HG03565 (cell line): ENCODE measurements around the gene CLPTM1L.
"Not testable (repeated sequence)": the region's sequence is repeated elsewhere in the genome, so short reads cannot be mapped to it uniquely, and the experiment has no call there.

Experiments used
- ATAC-seq: cut with Tn5 transposase; IDR thresholded peaks from one replicate; pipeline ENCODE4 v1.9.1; 2021; ENCODE audit warnings: mild to moderate bottlenecking, moderate library complexity; ENCODE audit not compliant: unreplicated experiment

Gene CLPTM1L

DNA sequence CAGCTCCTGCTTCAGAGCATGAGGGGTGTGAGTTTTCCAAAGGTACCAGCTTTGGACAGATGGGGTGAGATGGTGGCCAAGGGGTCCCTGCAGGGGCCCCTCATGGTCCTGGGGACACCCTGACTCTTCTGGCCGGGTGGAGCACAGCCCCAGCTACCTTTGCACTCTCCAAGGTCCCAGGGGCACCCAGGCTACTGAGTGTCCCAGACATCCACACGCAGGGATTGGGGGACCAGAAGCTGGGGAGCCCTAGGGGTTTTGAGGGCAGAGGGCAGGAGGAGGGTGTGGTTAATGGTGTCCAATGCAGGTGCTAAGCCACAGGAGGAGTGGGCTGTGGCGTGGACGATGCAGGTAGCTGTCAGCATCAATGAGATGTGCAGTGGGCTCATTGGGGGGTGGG lies 16.0 kb upstream of the CLPTM1L start:
- ATAC-seq, result no peak

DNA sequence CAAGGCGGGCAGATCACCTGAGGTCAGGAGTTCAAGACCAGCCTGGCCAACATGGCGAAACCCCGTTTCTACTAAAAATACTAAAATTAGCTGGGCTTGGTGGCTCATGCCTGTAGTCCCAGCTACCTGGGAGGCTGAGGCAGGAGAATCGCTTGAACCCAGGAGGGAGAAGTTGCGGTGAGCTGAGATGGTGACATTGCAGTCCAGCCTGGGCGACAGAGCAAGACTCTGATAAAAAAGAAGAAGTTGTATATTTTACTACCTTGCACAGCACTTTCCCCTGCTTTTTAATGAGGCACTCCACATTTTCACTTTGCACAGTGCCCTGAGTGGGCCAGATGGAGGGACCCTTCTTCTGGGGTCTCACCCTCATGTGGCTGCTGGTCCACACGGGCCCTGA lies 15.5 kb upstream of the CLPTM1L start:
- ATAC-seq, result not testable (repeated sequence)

DNA sequence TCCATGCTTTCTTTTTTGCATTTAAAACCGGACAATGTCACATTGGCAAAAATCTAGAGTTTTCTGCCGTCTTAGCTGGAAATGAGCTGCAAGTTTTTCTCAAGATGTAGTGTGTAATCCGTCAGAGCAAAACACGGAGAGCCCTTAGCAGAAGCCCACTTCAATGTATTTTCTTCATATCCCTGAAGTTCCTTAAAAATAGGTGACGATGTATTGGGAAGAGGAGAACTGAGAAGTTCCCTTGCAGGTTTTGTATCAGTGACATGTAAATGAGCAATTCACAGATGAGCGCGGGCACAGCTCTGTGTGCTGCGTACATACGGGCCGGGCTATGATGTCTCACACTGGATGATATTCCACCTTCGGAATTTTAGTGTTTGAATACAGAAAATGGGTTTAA lies 14.8 kb upstream of the CLPTM1L start:
- ATAC-seq, result no peak

GRCh38 chr5:1359031-1359645 lies 14.2 kb upstream of the CLPTM1L start:
- ATAC-seq, result no peak

GRCh38 chr5:1358726-1359025 lies 13.8 kb upstream of the CLPTM1L start:
- ATAC-seq, result no peak

- ATAC-seq, result no peak
Measured at GRCh38 chr5:1357946-1358725, 13.2 kb upstream of the CLPTM1L start.

DNA sequence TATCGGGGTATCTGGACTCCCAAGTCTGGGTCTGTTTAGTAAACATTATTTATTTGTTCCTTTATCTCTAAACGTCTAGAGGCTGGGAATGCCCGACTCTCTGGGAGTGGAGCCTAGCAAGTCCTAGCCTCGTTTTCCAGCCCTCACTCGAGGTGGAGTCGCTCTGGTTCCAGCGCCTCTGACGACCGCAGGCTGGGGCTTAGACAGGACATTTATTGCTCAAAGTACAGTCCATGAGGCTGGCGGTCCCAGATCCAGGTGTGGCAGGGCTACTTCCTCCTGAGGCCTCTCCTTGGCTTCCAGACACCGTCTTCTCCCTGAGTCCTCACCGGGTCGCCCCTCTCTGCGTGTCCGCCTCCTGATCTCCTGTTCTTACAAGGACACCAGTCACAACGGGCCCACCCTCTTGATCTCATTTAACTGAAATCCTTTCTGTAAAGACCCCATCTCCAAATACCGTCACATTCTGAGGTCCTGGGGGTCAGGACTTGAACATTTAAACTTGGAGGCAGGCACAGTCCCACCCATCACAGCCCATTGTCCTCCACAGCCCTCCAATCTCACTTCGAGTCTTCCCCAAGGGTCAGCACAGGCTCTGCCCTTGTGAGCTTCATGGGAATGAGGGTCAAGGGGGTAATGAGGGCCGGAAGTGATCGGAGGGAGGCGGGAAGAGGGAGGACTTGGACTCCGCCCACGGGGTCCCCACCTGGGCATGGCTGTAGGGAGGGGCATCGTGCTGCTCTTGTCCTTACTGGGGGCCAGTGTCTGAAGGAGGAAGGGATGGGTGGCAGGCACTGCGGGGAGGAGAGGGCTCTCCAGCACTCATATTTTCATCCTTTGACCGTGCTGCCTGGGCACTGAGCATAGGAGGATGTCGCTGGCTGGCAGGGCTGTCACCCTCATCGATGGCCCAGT lies 12.2 kb upstream of the CLPTM1L start:
- ATAC-seq, result no peak

GRCh38 chr5:1354576-1354975 lies 9.7 kb upstream of the CLPTM1L start:
- no peak for ATAC-seq

GRCh38 chr5:1352231-1353219 lies 7.6 kb upstream of the CLPTM1L start:
- ATAC-seq, result no peak

DNA sequence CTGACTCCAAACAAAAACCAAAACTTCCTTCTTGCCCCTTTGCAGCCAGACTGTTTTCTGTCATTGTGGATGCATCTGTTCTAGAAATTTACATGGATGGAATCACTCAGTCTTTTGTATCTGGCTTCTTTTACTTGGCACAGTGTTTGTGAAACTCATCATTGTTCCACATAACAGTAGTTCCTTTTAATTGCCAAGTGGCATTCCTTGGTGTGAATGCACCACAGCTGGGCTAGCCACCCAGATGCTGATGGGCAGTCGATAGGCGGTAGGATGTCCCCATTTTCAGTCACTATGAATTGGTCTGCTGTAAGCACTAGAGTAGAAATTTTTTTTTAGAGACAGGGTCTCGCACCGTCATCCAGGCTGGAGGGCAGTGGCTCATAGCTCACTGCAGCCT lies 6.3 kb upstream of the CLPTM1L start:
- no peak for ATAC-seq

GRCh38 chr5:1349246-1349645 lies 4.3 kb upstream of the CLPTM1L start:
- no peak for ATAC-seq

DNA sequence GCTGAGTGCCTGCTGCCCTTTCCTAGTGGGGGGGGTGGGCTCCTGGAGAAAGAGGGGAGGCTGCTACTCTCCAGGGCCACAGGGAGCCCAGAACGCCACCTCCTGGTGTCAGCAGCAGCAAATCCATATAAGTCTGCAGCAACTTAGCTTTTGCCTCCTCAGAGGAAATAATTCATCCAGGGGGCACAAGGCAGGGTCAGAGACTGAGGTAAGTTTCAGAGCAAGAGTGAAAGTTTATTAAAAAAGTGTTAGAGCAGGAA lies 4.0 kb upstream of the CLPTM1L start:
- no peak for ATAC-seq

DNA sequence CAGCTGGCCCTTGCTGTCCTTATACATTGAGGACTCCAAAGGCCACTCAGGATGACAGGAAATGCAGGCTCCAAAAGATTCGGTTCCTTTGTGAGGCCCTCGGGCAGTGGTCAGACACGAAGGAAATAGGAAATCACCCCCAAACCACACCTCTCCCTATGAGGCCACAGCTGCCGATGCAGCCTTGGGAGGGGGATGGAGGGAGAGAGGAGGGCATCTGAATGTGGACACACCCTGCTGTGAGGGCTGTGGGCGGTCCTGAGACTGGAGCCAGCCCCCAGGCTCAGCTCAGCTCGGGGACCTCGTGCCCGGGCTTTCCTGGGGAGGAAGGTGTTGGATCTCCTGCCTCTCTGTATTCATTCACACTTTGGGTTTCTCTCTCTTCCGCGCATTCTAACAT lies 2.7 kb upstream of the CLPTM1L start:
- no peak for ATAC-seq

DNA sequence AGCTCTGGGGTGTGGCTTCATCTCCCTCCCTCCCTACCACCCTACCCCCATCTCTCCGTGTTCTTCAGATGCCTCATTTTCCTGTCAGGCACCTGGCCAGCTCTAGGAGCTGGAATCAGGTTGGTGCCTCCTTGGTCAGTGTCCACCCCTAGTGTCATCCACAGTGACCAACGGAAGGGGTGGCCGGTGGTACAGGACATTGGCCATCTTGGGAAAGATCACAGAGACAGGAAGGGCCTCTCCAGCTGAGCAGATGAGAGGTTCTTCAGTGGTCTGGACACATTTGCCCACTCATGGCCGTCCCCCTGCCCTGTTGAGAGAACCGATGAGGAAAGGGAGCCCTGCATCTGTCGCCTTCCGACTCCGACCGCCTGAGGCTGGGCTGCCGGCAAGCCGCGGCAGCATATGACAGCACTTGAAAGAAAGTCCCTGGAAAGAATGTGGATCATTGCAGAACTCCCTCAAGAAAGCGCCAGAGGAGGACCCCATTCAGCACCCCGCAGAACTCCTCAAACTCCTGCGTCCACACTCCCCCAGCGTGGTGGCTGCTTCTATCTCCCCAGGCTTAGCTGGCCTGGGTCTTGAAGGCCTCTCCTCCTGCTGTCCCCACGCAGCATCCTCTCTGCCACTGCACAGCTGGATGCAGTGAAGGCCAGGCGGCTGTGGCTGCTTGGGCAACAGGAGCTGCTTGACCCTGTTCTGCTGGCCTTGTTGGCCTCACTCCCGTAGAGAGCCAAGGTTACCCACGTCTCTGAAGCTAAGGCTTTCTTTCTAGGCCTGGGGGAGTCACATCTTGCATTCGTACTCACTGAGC lies 1.9 kb upstream of the CLPTM1L start:
- ATAC-seq, result no peak

GRCh38 chr5:1345876-1346626 lies 1.2 kb upstream of the CLPTM1L start:
- no peak for ATAC-seq

- peak; percentile 4 for ATAC-seq
Measured at GRCh38 chr5:1343931-1344901, 683 bp downstream of the CLPTM1L start.

DNA sequence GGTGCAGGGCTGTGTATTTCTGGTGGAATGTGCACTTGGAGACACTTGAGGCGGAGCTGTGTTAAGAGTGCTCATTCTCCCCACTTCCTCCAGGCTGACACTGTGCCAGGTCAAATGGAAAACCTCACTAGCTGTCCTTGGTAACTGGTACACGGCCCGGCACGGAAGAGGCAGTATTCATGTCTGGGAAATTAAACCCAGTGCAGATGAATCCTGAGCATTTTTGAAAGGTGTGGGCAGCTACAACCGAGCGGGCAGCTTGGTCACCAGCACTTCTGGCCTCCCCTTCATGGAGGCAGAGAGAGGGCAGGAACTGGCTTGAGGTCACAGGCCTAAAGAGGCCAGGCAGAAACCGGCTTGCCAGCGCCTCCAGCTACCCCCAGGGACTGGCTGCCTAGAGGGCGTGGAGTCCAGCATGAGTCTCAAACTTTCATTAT lies 1.6 kb downstream of the CLPTM1L start:
- ATAC-seq, result no peak

DNA sequence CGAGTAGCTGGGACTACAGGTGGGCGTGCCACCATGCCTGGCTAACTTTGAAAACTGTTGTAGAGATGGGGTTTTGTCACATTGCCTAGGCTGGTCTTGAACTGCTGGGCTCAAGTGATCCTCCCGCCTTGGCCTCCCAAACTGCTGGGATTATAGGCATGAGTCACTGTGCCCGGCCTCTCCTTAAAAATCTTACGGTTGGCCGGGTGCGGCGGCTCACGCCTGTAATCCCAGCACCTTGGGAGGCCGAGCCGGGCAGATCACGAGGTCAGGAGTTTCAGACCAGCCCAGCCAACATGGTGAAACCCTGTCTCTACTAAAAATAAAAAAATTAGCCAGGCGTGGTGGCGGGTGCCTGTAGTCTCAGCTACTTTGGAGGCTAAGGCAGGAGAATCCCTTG lies 2.2 kb downstream of the CLPTM1L start:
- not testable (repeated sequence) for ATAC-seq
